Lung (tissue), 12 donors: ENCODE results near the gene P2RX4. TPM values are rescaled to one million over a fixed set of nuclear protein-coding genes. Genes with fewer than 3 reads are reported as not detected.
"Not testable (repeated sequence)": the region's sequence is repeated elsewhere in the genome, so short reads cannot be mapped to it uniquely, and the experiment has no call there.

Experiments used
- ATAC-seq: fragments of 200-7000 bp; cut with Tn5 transposase; one replicate; pipeline ENCODE4 v1.9.1; 2020; ENCODE audit warnings: moderate number of reproducible peaks; ENCODE audit not compliant: insufficient read depth, low FRiP score
- DNase-seq, 3 donors: peaks; one replicate each; pipeline ENCODE4 v3.0.0-alpha.2; 2013 to 2017
- H3K27ac ChIP-seq, 2 donors: one replicate each; pipeline ENCODE4 v1.5.1; 2013; ENCODE audit warnings: mild to moderate bottlenecking in 2 of 2, moderate library complexity in 2 of 2, control low read depth in 1 of 2, inconsistent platforms in 1 of 2, low read depth in 1 of 2, low read length in 1 of 2
- H3K27me3 ChIP-seq, 3 donors: one replicate each; pipeline ENCODE4 v1.5.1; 2013; ENCODE audit warnings: low read length in 2 of 3; ENCODE audit not compliant: control insufficient read depth in 3 of 3, insufficient read depth in 3 of 3
- H3K36me3 ChIP-seq, 4 donors: one replicate each; pipeline ENCODE4 v1.5.1; 2013; ENCODE audit warnings: low read length in 4 of 4, mild to moderate bottlenecking in 1 of 4, moderate library complexity in 1 of 4; ENCODE audit not compliant: control insufficient read depth in 4 of 4, insufficient read depth in 4 of 4
- H3K4me1 ChIP-seq, 5 donors: one replicate each; pipeline ENCODE4 v1.5.1; 2013; ENCODE audit warnings: low read length in 5 of 5, mild to moderate bottlenecking in 2 of 5, moderate library complexity in 1 of 5; ENCODE audit not compliant: control insufficient read depth in 5 of 5, insufficient read depth in 5 of 5
- H3K4me3 ChIP-seq: one replicate; pipeline ENCODE4 v1.5.1; 2013; ENCODE audit warnings: mild to moderate bottlenecking, control low read depth, moderate library complexity
- H3K9ac ChIP-seq, 2 donors: one replicate each; pipeline ENCODE4 v1.5.1; 2013; ENCODE audit warnings: low read length in 2 of 2, control low read depth in 1 of 2; ENCODE audit not compliant: insufficient read depth in 1 of 2
- H3K9me3 ChIP-seq, 4 donors: one replicate each; pipeline ENCODE4 v1.5.1; 2013; ENCODE audit warnings: low read length in 3 of 4, mild to moderate bottlenecking in 1 of 4, moderate library complexity in 1 of 4; ENCODE audit not compliant: control insufficient read depth in 4 of 4, insufficient read depth in 3 of 4
- WGBS, 2 donors: extraction: QIAGEN DNeasy Blood & Tissue Kit; methylation state at CpG; one replicate each; pipeline ENCODE4 v1.1.7; 2013; 5-methylcytosine and 5-hydroxymethylcytosine counted together
- polyA plus RNA-seq, 2 donors: library from polyadenylated mRNA; stranded (reverse); fragments of 200-250 nt; gene quantifications; one replicate each; pipeline ENCODE4 v1.2.1, GENCODE V29; 2013
- total RNA-seq, 2 donors: library from RNA; depleted of rRNA in 1 of 2; stranded (reverse); fragments of >200 nt in 1 of 2; gene quantifications; one replicate each; pipeline ENCODE4 v1.2.1, GENCODE V29; 2014 to 2021
- TF ChIP-seq, protein P1 (sequence below): IDR thresholded peaks from 2 replicates; pipeline ENCODE4 v1.5.1; 2012; ENCODE audit warnings: mild to moderate bottlenecking; ENCODE audit errors: control extremely low read depth, extremely low read depth
- donor health status: control.
- donor health status: control.
- donor health status: Bipolar disorder and iron deficiency.
- donor health status: healthy.
- donor health status: DM: yes; HTN: yes; CAD: no.

P2RX4 gene
- total and polyA plus RNA-seq, 4 donors = 29.5 to 60.4 (median 46.4) TPM

DNA sequence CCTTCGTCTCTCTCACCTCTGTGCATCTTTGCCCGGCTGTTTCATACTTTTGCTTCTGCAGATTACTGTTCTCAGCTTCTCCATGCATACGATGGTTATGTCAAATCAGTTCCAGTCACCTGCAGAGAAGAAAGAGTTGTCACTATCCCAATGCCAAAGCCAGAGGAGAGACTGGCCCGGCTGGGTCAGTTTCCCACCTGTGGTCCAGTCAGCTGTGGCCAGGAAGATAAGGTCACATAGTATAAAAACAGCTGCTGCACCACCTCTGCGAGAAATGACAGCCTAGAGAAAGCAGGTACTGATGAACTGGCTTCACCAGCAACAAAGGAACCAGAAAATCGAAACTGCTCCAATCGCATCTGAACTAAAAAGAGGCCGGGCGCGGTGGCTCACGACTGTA lies 6.4 kb upstream of the P2RX4 start:
- no peak overlapping the region for H3K9ac ChIP-seq
- ATAC-seq = no peak
- TF ChIP-seq, protein P1, sequence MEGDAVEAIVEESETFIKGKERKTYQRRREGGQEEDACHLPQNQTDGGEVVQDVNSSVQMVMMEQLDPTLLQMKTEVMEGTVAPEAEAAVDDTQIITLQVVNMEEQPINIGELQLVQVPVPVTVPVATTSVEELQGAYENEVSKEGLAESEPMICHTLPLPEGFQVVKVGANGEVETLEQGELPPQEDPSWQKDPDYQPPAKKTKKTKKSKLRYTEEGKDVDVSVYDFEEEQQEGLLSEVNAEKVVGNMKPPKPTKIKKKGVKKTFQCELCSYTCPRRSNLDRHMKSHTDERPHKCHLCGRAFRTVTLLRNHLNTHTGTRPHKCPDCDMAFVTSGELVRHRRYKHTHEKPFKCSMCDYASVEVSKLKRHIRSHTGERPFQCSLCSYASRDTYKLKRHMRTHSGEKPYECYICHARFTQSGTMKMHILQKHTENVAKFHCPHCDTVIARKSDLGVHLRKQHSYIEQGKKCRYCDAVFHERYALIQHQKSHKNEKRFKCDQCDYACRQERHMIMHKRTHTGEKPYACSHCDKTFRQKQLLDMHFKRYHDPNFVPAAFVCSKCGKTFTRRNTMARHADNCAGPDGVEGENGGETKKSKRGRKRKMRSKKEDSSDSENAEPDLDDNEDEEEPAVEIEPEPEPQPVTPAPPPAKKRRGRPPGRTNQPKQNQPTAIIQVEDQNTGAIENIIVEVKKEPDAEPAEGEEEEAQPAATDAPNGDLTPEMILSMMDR = no peak
- H3K4me3 ChIP-seq = no peak overlapping the region
- H3K27me3 ChIP-seq = no peaks in the 10 kb centered on the region
- no peak for DNase-seq
- H3K27ac ChIP-seq = no peak overlapping the region
- no peaks in the 10 kb centered on the region for H3K9me3 ChIP-seq
- H3K4me1 ChIP-seq = peaks cover 0 to 10% (median 0%) of the 10 kb centered on the region in 5 donors
- H3K36me3 ChIP-seq = no peaks in the 10 kb centered on the region
- WGBS, 2 donors = 83 to 87% methylated on average over 11 of the region's 11 CpGs

- H3K4me3 ChIP-seq = no peak overlapping the region
- 79 to 88% methylated on average over 7 of the region's 7 CpGs for WGBS, 2 donors
- no peak overlapping the region for H3K9ac ChIP-seq
- H3K4me1 ChIP-seq = peaks cover 0 to 10% (median 0%) of the 10 kb centered on the region in 5 donors
- ATAC-seq (no peak), DNase-seq (no peak)
- no peak overlapping the region for H3K27ac ChIP-seq
- no peaks in the 10 kb centered on the region for H3K9me3 ChIP-seq
- H3K27me3 ChIP-seq = no peaks in the 10 kb centered on the region
- TF ChIP-seq, protein P1 = no peak
- H3K36me3 ChIP-seq = no peaks in the 10 kb centered on the region
These were observed 4.4 kb upstream of the P2RX4 start for GRCh38 chr12:121205491-121205890.

DNA sequence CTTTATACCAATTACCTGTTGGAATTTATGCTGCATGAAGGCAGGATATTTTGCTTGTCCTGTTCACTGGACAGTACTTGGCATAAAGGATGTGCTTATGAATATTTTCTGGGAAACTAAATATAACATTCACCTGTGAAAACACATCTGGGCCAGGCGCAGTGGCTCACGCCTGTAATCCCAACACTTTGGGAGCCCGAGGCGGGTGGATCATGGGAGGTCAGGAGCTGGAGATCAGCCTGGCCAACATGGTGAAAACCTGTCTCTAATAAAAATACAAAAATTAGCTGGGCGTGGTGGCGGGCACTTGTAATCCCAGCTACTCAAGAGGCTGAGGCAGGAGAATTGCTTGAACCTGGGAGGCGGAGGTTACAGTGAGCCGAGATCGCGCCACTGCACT lies 1.4 kb upstream of the P2RX4 start:
- WGBS, 2 donors = 90 to 91% methylated on average over 10 of the region's 10 CpGs
- H3K9ac ChIP-seq, H3K36me3 ChIP-seq, H3K4me3 ChIP-seq, H3K27ac ChIP-seq, H3K4me1 ChIP-seq, H3K9me3 ChIP-seq, H3K27me3 ChIP-seq, DNase-seq, ATAC-seq: not testable (repeated sequence)

DNA sequence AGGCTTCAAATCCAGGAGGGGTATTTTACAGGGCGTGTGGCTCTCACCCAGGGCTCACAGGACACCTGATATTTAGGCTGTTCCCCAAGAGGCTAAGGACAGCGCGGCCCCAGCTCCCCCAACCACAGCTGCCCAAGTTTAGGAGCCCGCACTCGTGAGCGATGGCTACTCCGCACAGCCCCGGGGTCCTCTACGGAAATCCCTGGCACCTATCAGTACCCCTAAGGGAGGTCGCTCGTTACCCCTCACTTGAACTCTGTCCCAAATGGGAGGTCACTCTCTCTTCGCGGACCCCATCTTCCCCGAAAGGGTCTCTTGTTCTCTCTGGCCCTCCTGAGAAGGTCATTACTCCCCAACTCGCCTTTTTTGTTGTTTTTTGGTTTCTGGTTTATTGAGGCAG lies 708 bp upstream of the P2RX4 start:
- no peak for ATAC-seq
- DNase-seq = no peak
- TF ChIP-seq, protein P1 = no peak
- H3K4me1 ChIP-seq = peaks cover 0 to 9% (median 2%) of the 10 kb centered on the region in 5 donors
- no peaks in the 10 kb centered on the region for H3K36me3 ChIP-seq
- no peak overlapping the region for H3K4me3 ChIP-seq
- H3K27me3 ChIP-seq = no peaks in the 10 kb centered on the region
- H3K9me3 ChIP-seq = no peaks in the 10 kb centered on the region
- WGBS, 2 donors = 92% methylated on average over 15 of the region's 15 CpGs
- no peak overlapping the region for H3K9ac ChIP-seq
- H3K27ac ChIP-seq = no peak overlapping the region
